ENCODE data around the gene IL1RL2.

The IL1RL2 gene

GRCh38 chr2:102186791-102187495, at the start of gene IL1RL2:
TSS of gene IL1RL2 (plus strand) at chr2:102187023. CDS start at chr2:102187868, 845 bp downstream.
- peak in 10 of 56 donors; percentile 6 to 47 (median 16) for DNase-seq

DNA sequence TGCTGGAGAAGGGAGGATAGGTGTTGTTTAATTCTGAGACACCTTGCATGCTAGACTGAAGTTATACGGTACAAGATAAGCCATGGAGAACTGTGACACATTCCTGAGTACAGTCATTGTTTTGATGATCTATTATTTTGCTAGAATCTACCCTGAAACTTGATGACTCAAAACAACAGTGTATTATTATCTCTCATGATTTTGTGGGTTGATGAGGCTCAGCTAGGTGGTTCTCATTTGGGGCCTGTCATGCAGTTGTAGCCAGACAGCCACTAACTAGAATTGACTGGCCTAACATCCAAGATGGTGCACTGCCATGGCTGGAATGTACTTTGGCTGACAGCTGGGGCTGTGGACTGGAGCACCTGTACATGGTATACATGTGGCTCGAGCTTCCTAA, 49.7 kb upstream of the IL1RL2 start:
- no peak for DNase-seq

GRCh38 chr2:102138331-102138730, 48.5 kb upstream of the IL1RL2 start:
- DNase-seq, result no peak

DNA sequence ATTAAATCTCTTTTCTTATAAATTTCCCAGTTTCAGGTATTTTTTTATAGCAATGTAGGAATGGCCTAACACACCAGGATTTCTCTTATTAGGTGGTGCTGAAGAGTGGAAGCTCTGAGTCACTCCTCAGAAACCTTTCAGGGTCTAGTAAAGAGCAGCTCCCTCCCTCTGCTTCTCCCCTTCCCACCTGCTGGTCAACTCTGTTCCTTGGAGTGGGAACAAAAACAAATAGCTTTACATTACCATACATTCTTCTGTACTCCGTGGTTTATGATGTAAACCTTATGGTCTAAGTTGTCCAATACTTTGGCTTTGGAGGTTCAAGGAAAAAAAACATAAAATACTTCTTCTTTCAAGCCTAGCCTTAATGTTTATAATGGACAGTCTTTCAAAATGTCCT, 47.0 kb upstream of the IL1RL2 start:
- DNase-seq, result no peak

- no peak for DNase-seq
Observed at GRCh38 chr2:102140377-102140776, 46.4 kb upstream of the IL1RL2 start.

- no peak for DNase-seq
Observed at GRCh38 chr2:102141011-102141943, 45.5 kb upstream of the IL1RL2 start.

- DNase-seq, result peak in 9 of 56 donors; percentile 1 to 47 (median 8)
Observed at GRCh38 chr2:102141970-102142828, 44.6 kb upstream of the IL1RL2 start, which contains the start of gene IL1R1. TSS of gene IL1R1 (plus strand) at chr2:102142746. CDS start at chr2:102157725, 14,979 bp downstream.

DNA sequence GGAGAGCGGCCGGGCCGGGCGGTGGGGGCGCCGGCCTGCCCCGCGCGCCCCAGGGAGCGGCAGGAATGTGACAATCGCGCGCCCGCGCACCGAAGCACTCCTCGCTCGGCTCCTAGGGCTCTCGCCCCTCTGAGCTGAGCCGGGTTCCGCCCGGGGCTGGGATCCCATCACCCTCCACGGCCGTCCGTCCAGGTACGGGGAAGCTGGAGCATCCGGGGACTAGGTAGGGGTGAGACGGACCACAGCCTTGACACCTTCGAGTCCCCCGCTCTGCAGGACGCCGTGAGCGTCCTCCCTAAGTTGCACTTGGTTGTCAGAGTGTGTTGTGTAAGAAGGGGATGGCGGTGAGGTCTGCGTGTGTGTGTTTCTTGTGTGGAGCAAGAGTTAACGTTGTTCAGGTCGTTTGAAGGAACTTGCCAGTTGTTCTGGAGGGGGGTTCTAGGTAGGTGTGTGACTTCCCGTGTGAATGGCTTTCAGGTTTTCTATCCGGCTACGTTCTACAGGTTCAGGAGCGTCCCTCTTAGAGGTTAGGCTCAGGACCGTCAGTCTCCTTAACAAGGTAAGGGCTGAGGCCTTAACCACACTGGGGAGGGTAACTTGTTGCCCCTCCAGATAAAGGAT, 43.9 kb upstream of the IL1RL2 start:
- DNase-seq, result no peak

- DNase-seq, result no peak
Observed at GRCh38 chr2:102143450-102143985, 43.3 kb upstream of the IL1RL2 start.

GRCh38 chr2:102144128-102144527, 42.7 kb upstream of the IL1RL2 start:
- DNase-seq, result no peak

DNA sequence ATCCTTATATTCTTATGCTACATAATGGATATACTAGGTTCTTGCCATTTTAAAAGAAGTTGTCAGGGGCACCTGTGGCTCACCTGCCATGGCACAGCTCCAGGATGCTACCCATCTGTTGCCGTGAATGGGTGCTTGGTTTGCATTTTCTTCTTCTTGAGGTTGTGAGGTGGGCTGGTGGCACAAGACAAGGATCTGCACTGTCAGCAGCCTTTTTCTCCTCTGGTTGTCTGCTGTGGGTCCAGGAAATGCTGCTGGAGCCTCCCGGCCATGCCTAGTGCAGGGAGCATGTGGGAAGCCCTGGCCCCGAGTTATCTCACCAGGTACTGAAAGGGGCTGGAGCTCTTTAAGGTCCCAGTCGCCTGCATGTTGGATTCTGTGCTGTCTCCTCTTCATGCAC, 41.7 kb upstream of the IL1RL2 start:
- no peak for DNase-seq

DNA sequence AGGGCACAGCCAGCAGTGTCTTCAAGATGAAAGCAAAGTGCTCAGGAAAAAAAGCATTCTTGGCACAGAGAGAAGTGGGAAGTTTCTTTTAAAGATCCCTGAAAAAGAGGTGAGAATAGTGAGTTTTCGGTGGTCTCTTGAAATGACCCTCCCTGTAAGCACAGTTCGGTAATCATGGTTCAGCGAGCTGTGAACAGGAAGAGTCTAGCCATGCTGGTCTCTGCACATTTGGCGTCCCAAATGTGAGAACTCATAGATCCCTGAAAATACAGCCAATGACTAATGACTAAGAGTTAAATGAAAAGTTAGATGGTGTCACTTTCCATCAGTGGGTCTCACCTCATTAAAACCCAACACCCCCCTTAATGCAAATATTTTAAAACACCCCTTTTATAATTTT, 40.9 kb upstream of the IL1RL2 start:
- DNase-seq, result no peak

DNA sequence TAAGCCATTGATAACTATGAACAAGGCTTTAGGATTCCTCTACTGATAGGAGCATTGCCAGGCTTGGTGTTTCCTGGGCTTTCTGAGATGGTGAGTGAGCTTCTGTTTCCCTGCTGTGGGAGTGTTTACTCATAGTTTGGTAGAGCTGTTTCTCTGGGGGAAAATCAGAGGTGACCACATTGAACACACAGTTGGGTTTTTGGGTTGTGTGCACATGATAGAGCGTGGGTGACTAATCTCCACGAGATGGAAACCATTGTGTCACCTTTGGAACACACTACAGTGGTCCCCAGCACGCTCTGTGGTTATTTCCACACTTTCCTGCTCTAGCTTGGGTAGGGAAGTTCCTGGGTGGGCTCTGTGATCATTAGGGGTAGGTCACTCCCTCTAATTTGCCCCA, 38.9 kb upstream of the IL1RL2 start:
- no peak for DNase-seq

DNA sequence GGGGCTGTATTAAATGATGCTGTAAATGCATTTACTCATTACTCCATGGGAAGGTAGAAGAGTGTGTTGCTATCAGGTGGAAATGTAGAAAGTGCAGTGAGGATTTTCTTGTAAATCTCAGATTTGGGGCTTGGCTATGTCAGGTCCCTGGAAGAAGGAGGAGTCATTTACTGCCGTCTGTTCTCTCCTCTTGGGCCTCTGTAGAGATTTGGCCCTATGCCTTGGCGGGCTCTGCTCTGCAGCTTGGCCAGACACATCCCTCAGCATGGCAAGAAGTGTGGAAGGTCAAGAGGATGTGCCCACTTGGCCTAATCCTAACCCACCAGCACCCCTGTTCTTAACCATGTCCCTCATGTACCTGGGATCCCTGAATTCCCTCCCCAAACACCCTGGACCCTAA, 37.6 kb upstream of the IL1RL2 start:
- no peak for DNase-seq

GRCh38 chr2:102149644-102150455, 37.0 kb upstream of the IL1RL2 start:
- DNase-seq, result no peak

DNA sequence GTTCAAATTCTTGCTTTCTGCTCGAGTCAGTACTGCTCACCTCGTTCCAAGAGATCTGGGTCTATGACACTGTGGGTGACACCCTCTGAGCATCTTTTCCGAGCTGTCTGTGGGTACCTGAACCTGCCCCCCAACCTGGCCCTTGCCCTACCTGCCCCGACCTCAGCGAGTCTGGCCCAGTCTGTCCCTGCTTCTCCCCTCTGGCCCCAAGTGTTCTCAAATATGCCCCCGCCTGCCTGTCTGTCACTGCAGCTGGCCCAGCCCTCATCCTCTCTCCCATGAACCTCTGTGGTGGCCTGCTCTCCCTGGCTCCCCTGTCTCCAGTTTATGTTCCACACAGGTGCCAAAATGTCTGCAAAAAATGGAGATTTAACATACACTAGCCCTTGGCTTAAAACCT, 32.5 kb upstream of the IL1RL2 start:
- DNase-seq, result no peak

GRCh38 chr2:102154946-102155702, 31.7 kb upstream of the IL1RL2 start:
- no peak for DNase-seq

- no peak for DNase-seq
Observed at GRCh38 chr2:102155703-102156515, 30.9 kb upstream of the IL1RL2 start.

Data from nucleus accumbens (tissue), 56 donors.